Measurements from ENCODE around the gene FRAS1.
"Not testable (repeated sequence)": the region's sequence is repeated elsewhere in the genome, so short reads cannot be mapped to it uniquely, and the experiment has no call there.

The FRAS1 gene

DNA sequence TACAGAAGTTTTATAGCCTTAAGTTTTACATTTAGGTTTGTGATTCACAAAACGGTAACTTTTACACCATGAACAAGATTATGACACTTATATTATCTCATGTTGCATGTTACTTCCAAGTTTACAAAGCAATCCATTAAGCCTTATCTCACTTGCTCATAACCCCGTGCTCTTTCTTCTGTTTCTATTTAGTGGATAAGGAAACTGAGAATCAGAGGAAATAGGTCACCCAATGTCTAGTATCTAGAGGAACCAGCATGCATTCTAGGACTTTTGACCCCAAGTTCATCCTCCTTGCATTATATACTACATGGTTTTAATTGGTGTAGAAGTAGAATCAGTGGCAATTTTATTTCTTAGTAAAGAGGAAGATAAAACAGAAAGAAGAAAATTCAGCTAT, 427.5 kb downstream of the FRAS1 start:
- TF ChIP-seq Cebpa-rat (IDR thresholded peaks at IDR 0.05), result no peak
- Histone ChIP-seq H3K27me3 (no peaks in the 10 kb centered on the region), H3K9ac (no peak overlapping the region), H3K4me1 (peaks cover 2% of the 10 kb centered on the region), H3K4me3 (no peak overlapping the region), H3K4me2 (no peak overlapping the region), H4K20me1 (no peaks in the 10 kb centered on the region), H3K27ac (no peak overlapping the region), H3K9me3 (no peaks in the 10 kb centered on the region), H3K36me3 (no peaks in the 10 kb centered on the region)

DNA sequence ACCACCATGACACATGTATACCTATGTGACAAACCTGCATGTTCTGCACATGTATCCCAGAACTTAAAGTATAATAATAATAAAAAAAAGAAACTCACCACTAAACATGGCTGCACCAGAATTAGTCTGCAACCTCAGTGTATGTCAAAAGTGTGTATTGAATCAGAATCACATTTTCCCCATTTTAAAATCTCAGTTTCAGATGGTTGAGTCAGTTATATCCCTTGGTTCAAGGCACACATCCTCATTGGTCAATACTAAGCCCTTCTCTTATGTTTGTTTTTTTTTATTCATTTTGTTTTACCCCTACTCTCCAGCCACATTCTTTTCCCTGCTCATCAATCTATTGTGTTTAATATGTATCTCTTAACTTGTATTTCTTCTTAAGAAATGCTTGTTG, 436.6 kb downstream of the FRAS1 start:
- TF ChIP-seq Cebpa-rat (IDR thresholded peaks at IDR 0.05), result no peak
- H3K4me3 ChIP-seq, result no peak overlapping the region
- no peaks in the 10 kb centered on the region for H3K27me3 ChIP-seq
- H4K20me1 ChIP-seq, result no peaks in the 10 kb centered on the region
- no peaks in the 10 kb centered on the region for H3K4me1 ChIP-seq
- no peak overlapping the region for H3K9ac ChIP-seq
- H3K4me2 ChIP-seq, result no peak overlapping the region
- H3K27ac ChIP-seq, result no peak overlapping the region
- no peaks in the 10 kb centered on the region for H3K36me3 ChIP-seq
- no peaks in the 10 kb centered on the region for H3K9me3 ChIP-seq

DNA sequence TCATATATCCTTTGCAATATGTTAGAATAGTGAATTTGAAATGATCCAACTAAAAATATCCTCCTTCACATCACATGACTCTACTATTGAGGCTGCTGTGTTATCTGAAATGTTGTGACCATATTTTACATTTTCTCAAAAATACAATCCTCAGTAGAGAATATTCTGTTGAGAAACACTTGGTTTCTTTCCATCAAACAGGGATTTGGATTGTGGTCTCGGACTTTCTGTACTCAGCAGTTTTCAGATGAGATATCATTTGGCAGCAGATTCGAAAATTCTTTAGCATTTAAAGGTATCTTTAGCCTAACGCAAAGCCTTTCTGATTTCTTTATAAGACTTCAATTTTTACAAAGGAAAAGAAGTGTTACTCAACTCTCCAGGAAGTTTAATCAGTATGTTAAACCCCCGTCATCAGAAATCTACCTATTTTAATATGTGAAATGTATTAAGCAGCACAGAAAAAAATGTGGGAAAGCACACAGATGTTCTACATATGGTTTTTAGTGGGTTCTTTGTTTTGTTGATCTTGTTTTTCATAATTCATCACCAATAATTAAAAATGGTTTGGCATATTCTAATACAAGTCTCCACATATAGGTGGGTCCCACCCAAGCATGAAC, 439.0 kb downstream of the FRAS1 start:
- Histone ChIP-seq H3K36me3 (no peaks in the 10 kb centered on the region), H4K20me1 (no peaks in the 10 kb centered on the region), H3K27ac (no peak overlapping the region), H3K4me1 (no peaks in the 10 kb centered on the region), H3K4me3 (no peak overlapping the region), H3K27me3 (no peaks in the 10 kb centered on the region), H3K9ac (no peak overlapping the region), H3K4me2 (no peak overlapping the region), H3K9me3 (no peaks in the 10 kb centered on the region)
- TF ChIP-seq Cebpa-rat (IDR thresholded peaks at IDR 0.05), result no peak

DNA sequence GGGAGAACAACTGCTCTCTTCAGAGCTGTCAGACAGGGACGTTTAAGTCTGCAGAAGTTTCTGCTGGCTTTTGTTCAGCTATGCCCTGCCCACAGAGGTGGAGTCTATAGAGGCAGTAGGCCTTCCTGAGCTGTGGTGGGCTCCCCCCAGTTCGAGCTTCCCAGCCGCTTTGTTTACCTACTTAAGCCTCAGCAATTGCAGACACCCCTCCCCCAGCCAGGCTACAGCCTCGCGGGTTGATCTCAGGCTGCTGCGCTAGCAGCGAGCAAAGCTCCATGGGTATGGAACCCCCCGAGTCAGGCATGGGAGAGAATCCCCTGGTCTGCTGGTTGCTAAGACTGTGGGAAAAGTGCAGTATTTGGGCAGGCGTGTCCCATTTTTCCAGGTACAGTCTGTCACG, 449.1 kb downstream of the FRAS1 start:
- not testable (repeated sequence) for H3K4me2 ChIP-seq, H3K27me3 ChIP-seq, H3K9ac ChIP-seq, H3K4me1 ChIP-seq, H3K4me3 ChIP-seq, H3K27ac ChIP-seq, H3K36me3 ChIP-seq, H3K9me3 ChIP-seq, H4K20me1 ChIP-seq

DNA sequence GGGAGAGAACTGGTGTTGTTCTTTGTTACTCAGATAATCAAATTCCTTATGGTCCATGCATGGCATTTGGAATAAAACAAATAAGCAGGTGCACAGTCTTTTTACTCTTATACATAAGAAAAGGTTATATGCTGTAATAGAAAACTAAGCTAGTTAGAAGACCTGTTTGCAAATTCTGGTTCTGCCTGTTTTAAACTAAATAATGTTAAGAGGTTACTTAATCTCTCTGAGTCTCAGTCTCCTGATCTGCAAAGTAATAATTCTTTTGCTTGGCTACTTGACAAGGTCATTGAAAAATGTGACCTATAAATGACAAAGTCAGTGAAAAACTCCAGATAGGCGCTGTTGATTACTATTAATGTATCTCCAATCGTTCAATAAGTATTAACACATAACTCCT, 451.9 kb downstream of the FRAS1 start:
- no peak for TF ChIP-seq Cebpa-rat (IDR thresholded peaks at IDR 0.05)
- Histone ChIP-seq H4K20me1 (no peaks in the 10 kb centered on the region), H3K36me3 (no peaks in the 10 kb centered on the region), H3K9ac (no peak overlapping the region), H3K9me3 (no peaks in the 10 kb centered on the region), H3K27ac (no peak overlapping the region), H3K4me2 (no peak overlapping the region), H3K4me1 (no peaks in the 10 kb centered on the region), H3K27me3 (no peaks in the 10 kb centered on the region), H3K4me3 (no peak overlapping the region)

DNA sequence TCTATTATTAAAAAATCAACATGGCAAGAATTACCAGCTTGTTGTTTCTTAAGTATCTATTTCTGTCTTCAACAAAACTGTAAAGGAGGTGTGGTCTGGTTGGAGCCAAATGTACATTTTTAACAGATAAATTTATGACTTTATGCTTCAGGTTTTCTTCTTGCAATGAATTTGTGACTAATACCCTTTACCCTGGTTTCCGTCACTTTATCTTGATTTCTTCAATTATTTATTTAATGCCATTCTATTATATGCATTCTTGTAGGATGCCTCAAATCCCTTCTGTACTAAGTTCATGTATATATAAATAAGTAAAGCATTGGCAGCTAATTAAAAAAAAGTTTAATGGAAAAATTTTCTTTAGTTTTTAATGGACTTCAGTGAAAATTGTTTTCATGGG, 453.0 kb downstream of the FRAS1 start:
- Histone ChIP-seq H3K36me3 (no peaks in the 10 kb centered on the region), H3K9ac (no peak overlapping the region), H3K9me3 (no peaks in the 10 kb centered on the region), H4K20me1 (no peaks in the 10 kb centered on the region), H3K27ac (no peak overlapping the region), H3K27me3 (no peaks in the 10 kb centered on the region), H3K4me2 (no peak overlapping the region), H3K4me3 (no peak overlapping the region), H3K4me1 (no peaks in the 10 kb centered on the region)
- no peak for TF ChIP-seq Cebpa-rat (IDR thresholded peaks at IDR 0.05)

DNA sequence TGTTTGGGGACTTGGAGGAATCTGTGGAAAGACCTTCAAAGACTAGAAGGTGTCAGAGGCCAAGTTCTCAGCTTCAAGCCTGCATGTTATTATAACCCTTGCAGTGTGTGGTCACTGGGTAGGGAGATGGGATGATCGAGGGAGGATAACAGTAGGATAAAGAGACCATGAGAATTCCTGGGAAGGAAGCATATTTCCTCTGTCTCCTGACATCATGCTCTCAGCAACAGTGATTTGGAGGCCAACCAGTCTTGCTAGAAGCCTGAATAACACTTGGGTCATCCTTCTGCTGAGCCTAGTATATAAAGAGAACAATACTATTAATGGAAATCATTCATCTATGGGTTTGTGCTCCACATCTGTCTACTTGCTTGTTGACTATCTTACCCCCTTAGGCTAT, 453.6 kb downstream of the FRAS1 start:
- TF ChIP-seq Cebpa-rat (IDR thresholded peaks at IDR 0.05), result no peak
- H3K4me2 ChIP-seq, result no peak overlapping the region
- no peaks in the 10 kb centered on the region for H3K36me3 ChIP-seq
- no peak overlapping the region for H3K27ac ChIP-seq
- H3K4me1 ChIP-seq, result no peaks in the 10 kb centered on the region
- no peak overlapping the region for H3K9ac ChIP-seq
- H3K9me3 ChIP-seq, result no peaks in the 10 kb centered on the region
- no peak overlapping the region for H3K4me3 ChIP-seq
- no peaks in the 10 kb centered on the region for H3K27me3 ChIP-seq
- no peaks in the 10 kb centered on the region for H4K20me1 ChIP-seq

DNA sequence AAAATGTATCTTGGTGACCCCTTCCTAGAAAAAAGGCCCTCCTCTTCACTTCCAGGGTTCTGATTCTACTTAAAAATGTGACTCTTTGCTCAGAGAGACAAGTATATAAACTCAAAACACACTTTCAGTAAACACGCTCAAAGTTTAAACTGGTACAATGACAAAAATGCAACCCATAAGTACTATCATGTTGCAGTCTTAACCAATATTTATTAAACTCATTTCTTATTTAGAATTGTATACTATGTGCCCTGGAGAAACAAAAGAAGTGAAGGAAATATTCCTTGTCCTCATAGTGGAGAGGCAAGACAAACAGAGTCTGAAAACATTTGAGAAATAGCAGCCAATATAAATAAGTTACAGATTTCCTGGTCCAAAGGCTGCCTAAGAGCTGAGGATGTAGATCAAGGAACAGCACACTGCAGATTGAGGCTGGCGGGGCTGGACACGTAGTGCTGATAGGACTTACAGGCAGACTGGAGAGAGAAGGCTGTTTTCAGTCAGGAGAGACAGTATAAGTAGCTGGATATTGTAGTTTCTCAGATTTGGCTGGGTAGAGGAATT, 455.3 kb downstream of the FRAS1 start:
- H3K4me3 ChIP-seq, result no peak overlapping the region
- H3K4me1 ChIP-seq, result no peaks in the 10 kb centered on the region
- H3K27me3 ChIP-seq, result no peaks in the 10 kb centered on the region
- H3K9ac ChIP-seq, result no peak overlapping the region
- H3K36me3 ChIP-seq, result no peaks in the 10 kb centered on the region
- H3K4me2 ChIP-seq, result no peak overlapping the region
- H4K20me1 ChIP-seq, result no peaks in the 10 kb centered on the region
- TF ChIP-seq Cebpa-rat (IDR thresholded peaks at IDR 0.05), result no peak
- H3K9me3 ChIP-seq, result no peaks in the 10 kb centered on the region
- H3K27ac ChIP-seq, result no peak overlapping the region

DNA sequence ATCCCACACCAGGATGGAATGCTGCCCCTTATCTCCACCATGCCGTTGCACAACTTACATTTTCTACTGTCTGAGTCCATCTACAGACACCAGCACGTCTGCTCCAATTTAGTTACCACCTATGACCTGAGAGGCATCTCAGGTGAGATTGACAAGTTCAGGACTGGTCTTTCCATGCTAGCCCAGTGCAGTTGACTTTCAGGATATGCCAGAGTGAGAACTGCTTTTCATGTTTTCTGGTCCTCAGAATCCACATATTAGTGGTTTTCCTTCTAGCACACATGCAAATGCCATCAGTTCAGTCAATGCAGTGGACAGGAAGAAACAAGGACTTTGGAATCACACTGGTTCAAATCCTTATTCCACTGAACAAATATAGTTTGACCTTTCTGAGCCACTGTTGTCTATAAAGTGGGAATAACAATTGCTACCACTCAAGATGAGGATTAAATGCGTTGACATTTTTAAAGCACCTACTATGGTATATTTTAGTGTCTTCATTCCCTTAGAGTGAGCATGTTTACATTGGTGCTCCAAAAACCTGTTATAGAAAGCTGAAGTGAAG, 456.4 kb downstream of the FRAS1 start:
- no peak overlapping the region for H3K9ac ChIP-seq
- H3K4me3 ChIP-seq, result no peak overlapping the region
- no peaks in the 10 kb centered on the region for H3K9me3 ChIP-seq

DNA sequence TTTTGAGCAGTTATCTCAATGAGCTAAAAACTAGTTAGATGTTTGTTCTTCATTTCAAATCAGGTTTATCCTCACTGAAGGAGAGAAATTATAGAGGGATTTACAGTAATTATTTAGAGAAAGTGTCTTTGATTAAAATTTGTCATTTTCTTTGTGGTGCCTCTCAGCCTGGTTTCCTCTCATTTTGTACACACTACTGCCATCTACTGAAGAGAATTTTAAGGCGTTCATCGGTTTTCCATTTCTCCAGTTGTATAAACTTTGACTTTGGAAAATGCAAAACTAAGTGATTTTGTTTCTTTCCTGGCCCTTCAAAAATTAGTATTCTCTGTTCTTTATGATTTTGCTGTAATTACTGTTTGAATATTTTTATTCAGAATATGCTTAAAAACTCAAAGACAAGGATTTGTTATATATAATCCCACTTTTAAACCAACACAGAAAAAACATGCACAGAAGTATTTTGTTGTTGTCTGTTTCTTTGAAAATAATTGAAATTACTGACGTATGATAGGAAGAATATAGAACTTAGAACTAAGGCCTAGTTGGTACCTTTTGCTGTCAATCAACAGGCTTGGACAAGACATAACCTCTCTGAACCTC, 460.0 kb downstream of the FRAS1 start:
- Histone ChIP-seq H3K9me3 (no peaks in the 10 kb centered on the region), H3K4me3 (no peak overlapping the region), H3K4me2 (no peak overlapping the region), H3K36me3 (no peaks in the 10 kb centered on the region), H3K27me3 (no peaks in the 10 kb centered on the region), H3K4me1 (peaks cover 20% of the 10 kb centered on the region), H4K20me1 (no peaks in the 10 kb centered on the region), H3K27ac (no peak overlapping the region), H3K9ac (no peak overlapping the region)
- no peak for TF ChIP-seq Cebpa-rat (IDR thresholded peaks at IDR 0.05)

More for the DNA sequence above, 456.4 kb downstream of the FRAS1 start:
- Histone ChIP-seq H3K4me2 (no peak overlapping the region), H3K36me3 (no peaks in the 10 kb centered on the region), H4K20me1 (no peaks in the 10 kb centered on the region), H3K27ac (no peak overlapping the region), H3K4me1 (no peaks in the 10 kb centered on the region), H3K27me3 (no peaks in the 10 kb centered on the region)
- no peak for TF ChIP-seq Cebpa-rat (IDR thresholded peaks at IDR 0.05)

All from BLaER1 (cell line).